ENCODE data around the gene CBX5. TPM values are rescaled to one million over a fixed set of nuclear protein-coding genes. Genes with fewer than 3 reads are reported as not detected.
A peak's percentile ranks its signal among the peaks of the same experiment; 100 is the strongest.

CBX5 gene
- total RNA-seq, 3 donors from 2014 or later: 37.1 to 56.9 (median 50.5) TPM

GRCh38 chr12:54272214-54272613, 7.7 kb downstream of the CBX5 start:
- Histone ChIP-seq H3K36me3 (ENCODE audit: low read depth) (no peaks in the 10 kb centered on the region), H3K4me3 (no peak overlapping the region), H3K4me1 (ENCODE audit: low read depth) (peaks cover under 1% of the 10 kb centered on the region), H3K9me3 (no peaks in the 10 kb centered on the region)
- ATAC-seq: no peak
- intact Hi-C loops (cut with DNase I, micrococcal nuclease): no loop called here
- TF ChIP-seq CTCF (IDR thresholded peaks at IDR 0.05): no peak
- no peak for DNase-seq

DNA sequence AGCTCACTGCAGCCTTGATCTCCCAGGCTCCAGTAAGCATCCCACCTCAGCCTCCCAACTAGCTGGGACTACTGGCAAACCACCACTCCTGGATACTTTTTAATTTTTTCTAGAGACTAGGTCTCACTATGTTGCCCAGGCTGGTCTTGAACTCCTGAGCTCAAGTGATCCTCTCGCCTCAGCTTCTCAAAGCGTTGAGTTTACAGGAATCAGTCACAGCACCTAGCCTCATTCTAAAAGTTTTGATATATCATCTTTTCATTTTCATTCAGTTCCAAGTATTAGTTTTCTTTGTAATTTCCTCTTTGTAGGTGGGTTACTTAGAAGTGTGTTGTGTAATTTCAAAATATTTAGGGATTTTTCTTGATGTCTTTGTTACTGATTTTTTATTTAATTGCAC, 9.6 kb downstream of the CBX5 start:
- ATAC-seq (no peak), DNase-seq (no peak)
- H3K36me3 ChIP-seq (ENCODE audit: low read depth): no peaks in the 10 kb centered on the region
- H3K4me1 ChIP-seq (ENCODE audit: low read depth): no peaks in the 10 kb centered on the region
- intact Hi-C loops (cut with DNase I, micrococcal nuclease): no loop called here
- H3K9me3 ChIP-seq: no peaks in the 10 kb centered on the region
- H3K4me3 ChIP-seq: no peak overlapping the region
- no peak for TF ChIP-seq CTCF (IDR thresholded peaks at IDR 0.05)

GRCh38 chr12:54266852-54267251, 13.1 kb downstream of the CBX5 start:
- H3K36me3 ChIP-seq (ENCODE audit: low read depth): no peaks in the 10 kb centered on the region
- H3K4me1 ChIP-seq (ENCODE audit: low read depth): peaks cover 3% of the 10 kb centered on the region
- DNase-seq (no peak), ATAC-seq (no peak)
- no peaks in the 10 kb centered on the region for H3K9me3 ChIP-seq
- H3K4me3 ChIP-seq: no peak overlapping the region
- intact Hi-C loops (cut with DNase I, micrococcal nuclease): no loop called here
- TF ChIP-seq CTCF (IDR thresholded peaks at IDR 0.05): no peak

GRCh38 chr12:54265364-54265812, 14.5 kb downstream of the CBX5 start:
- DNase-seq: no peak
- ATAC-seq: no peak
- H3K4me1 ChIP-seq (ENCODE audit: low read depth): peaks cover 3% of the 10 kb centered on the region
- TF ChIP-seq CTCF (IDR thresholded peaks at IDR 0.05): no peak
- intact Hi-C loops (cut with DNase I, micrococcal nuclease): no loop called here
- no peak overlapping the region for H3K4me3 ChIP-seq
- no peaks in the 10 kb centered on the region for H3K9me3 ChIP-seq
- no peaks in the 10 kb centered on the region for H3K36me3 ChIP-seq (ENCODE audit: low read depth)

- TF ChIP-seq CTCF (IDR thresholded peaks at IDR 0.05): no peak
- peaks cover 10% of the 10 kb centered on the region for H3K4me1 ChIP-seq (ENCODE audit: low read depth)
- ATAC-seq: peak; percentile 48
- no peaks in the 10 kb centered on the region for H3K36me3 ChIP-seq (ENCODE audit: low read depth)
- DNase-seq: peak in 1 of 3 donors; percentile 25
- H3K9me3 ChIP-seq: no peaks in the 10 kb centered on the region
- intact Hi-C loops (cut with DNase I, micrococcal nuclease): no loop called here
- no peak overlapping the region for H3K4me3 ChIP-seq
These were observed 17.5 kb downstream of the CBX5 start for GRCh38 chr12:54262403-54262925.

All from mucosa of descending colon (tissue), 3 donors.